Astrocyte of the cerebellum (primary cell): ENCODE measurements around the gene FAM124A.

ENCODE experiments used
- DNase-seq: peaks from one replicate; pipeline ENCODE4 v3.0.0-alpha.2; 2011; ENCODE audit warnings: low read depth
- H3K4me3 ChIP-seq: 2 replicates; pipeline ENCODE4 v1.5.1; 2011; ENCODE audit warnings: mild to moderate bottlenecking, low read depth, low read length, moderate library complexity
- CTCF ChIP-seq: IDR thresholded peaks from 2 replicates; pipeline ENCODE4 v1.5.1; 2012; ENCODE audit warnings: low read length, low read depth, moderate library complexity, mild to moderate bottlenecking; ENCODE audit errors: missing control alignments
- in situ Hi-C: cut with HindIII; loops from 2 replicates; pipeline ENCODE4 v1.10.0; 2017; ENCODE audit warnings: low sequenced_read_pairs

Gene FAM124A

GRCh38 chr13:51213173-51213728, 8.9 kb upstream of the FAM124A start:
- TF ChIP-seq CTCF = no peak
- H3K4me3 ChIP-seq = no peak overlapping the region
- no peak for DNase-seq
- in situ Hi-C loops = no loop called here

- TF ChIP-seq CTCF = no peak
- in situ Hi-C loops = no loop called here
- DNase-seq = no peak
- no peak overlapping the region for H3K4me3 ChIP-seq
Observed at GRCh38 chr13:51218626-51219025, 3.6 kb upstream of the FAM124A start.

- in situ Hi-C loops = no loop called here
- TF ChIP-seq CTCF = no peak
- H3K4me3 ChIP-seq = no peak overlapping the region
- no peak for DNase-seq
Observed at GRCh38 chr13:51220706-51221105, 1.5 kb upstream of the FAM124A start.

GRCh38 chr13:51221108-51221507, 1.1 kb upstream of the FAM124A start:
- no peak for DNase-seq
- in situ Hi-C loops = no loop called here
- no peak overlapping the region for H3K4me3 ChIP-seq
- no peak for TF ChIP-seq CTCF

- in situ Hi-C loops = no loop called here
- no peak for TF ChIP-seq CTCF
- H3K4me3 ChIP-seq = peak overlapping the region; percentile 52
- DNase-seq = no peak
Observed at GRCh38 chr13:51221674-51222036, 543 bp upstream of the FAM124A start.

- in situ Hi-C loops = no loop called here
- H3K4me3 ChIP-seq = peak overlapping the region; percentile 52
- TF ChIP-seq CTCF = peak; percentile 34
- no peak for DNase-seq
Observed at GRCh38 chr13:51222686-51223559, 725 bp downstream of the FAM124A start.
